Progenitor cell of endocrine pancreas (in vitro differentiated cells): ENCODE measurements around the gene CLEC7A. TPM values are rescaled to one million over a fixed set of nuclear protein-coding genes. Genes with fewer than 3 reads are reported as not detected.

Experiments
- DNase-seq: peaks from one replicate; pipeline ENCODE4 v3.0.0; 2021; ENCODE audit warnings: low spot score; ENCODE audit not compliant: unreplicated experiment
- H3K27ac Mint-ChIP-seq: 2 replicates; pipeline ENCODE4 v1.8.0; 2021; ENCODE audit warnings: mild to moderate bottlenecking, moderate library complexity, mixed read lengths
- H3K27me3 Mint-ChIP-seq: 2 replicates; pipeline ENCODE4 v1.8.0; 2021; ENCODE audit warnings: mixed read lengths
- H3K36me3 Mint-ChIP-seq: 2 replicates; pipeline ENCODE4 v1.8.0; 2022; ENCODE audit warnings: mixed read lengths; ENCODE audit not compliant: insufficient read depth
- H3K4me1 Mint-ChIP-seq: 2 replicates; pipeline ENCODE4 v1.8.0; 2021; ENCODE audit warnings: low read depth, mixed read lengths
- H3K4me3 Mint-ChIP-seq: 2 replicates; pipeline ENCODE4 v1.8.0; 2021; ENCODE audit warnings: low read depth, mild to moderate bottlenecking, moderate library complexity, mixed read lengths
- H3K9me3 Mint-ChIP-seq: 2 replicates; pipeline ENCODE4 v1.8.0; 2021; ENCODE audit warnings: low read depth, mixed read lengths
- CTCF ChIP-seq: fragments of 200-600 bp; sonication (generic); IDR thresholded peaks from one replicate; pipeline ENCODE4 v1.5.0; 2021; ENCODE audit warnings: antibody characterized with exemption, mild to moderate bottlenecking; ENCODE audit not compliant: unreplicated experiment
- total RNA-seq: library from RNA; stranded (reverse); gene quantifications from 2 replicates; pipeline ENCODE4 v1.2.1, GENCODE V29; 2021

Gene CLEC7A
- total RNA-seq, 1 donor from 2014 or later, result not detected

GRCh38 chr12:10072131-10072530 is 57.9 kb downstream of the CLEC7A start:
- no peak overlapping the region for H3K27ac Mint-ChIP-seq
- no peak overlapping the region for H3K4me3 Mint-ChIP-seq
- H3K27me3 Mint-ChIP-seq, result no peaks in the 10 kb centered on the region
- H3K36me3 Mint-ChIP-seq, result no peaks in the 10 kb centered on the region
- DNase-seq, result no peak
- H3K9me3 Mint-ChIP-seq, result no peaks in the 10 kb centered on the region
- peaks cover 9% of the 10 kb centered on the region for H3K4me1 Mint-ChIP-seq
- TF ChIP-seq CTCF, result no peak

GRCh38 chr12:10070380-10070779 is 59.6 kb downstream of the CLEC7A start:
- DNase-seq, result no peak
- Mint-ChIP-seq H3K27me3 (no peaks in the 10 kb centered on the region), H3K36me3 (no peaks in the 10 kb centered on the region), H3K27ac (no peak overlapping the region), H3K9me3 (no peaks in the 10 kb centered on the region), H3K4me3 (no peak overlapping the region), H3K4me1 (peaks cover 9% of the 10 kb centered on the region)
- no peak for TF ChIP-seq CTCF

- no peak for TF ChIP-seq CTCF
- Mint-ChIP-seq H3K27me3 (no peaks in the 10 kb centered on the region), H3K27ac (no peak overlapping the region), H3K9me3 (no peaks in the 10 kb centered on the region), H3K4me1 (peaks cover 9% of the 10 kb centered on the region), H3K4me3 (no peak overlapping the region), H3K36me3 (no peaks in the 10 kb centered on the region)
- no peak for DNase-seq
These were observed 60.0 kb downstream of the CLEC7A start for GRCh38 chr12:10069976-10070375.

GRCh38 chr12:10069099-10069498 is 60.9 kb downstream of the CLEC7A start:
- H3K27ac Mint-ChIP-seq, result no peak overlapping the region
- peaks cover 9% of the 10 kb centered on the region for H3K4me1 Mint-ChIP-seq
- no peaks in the 10 kb centered on the region for H3K27me3 Mint-ChIP-seq
- no peaks in the 10 kb centered on the region for H3K9me3 Mint-ChIP-seq
- TF ChIP-seq CTCF, result no peak
- no peaks in the 10 kb centered on the region for H3K36me3 Mint-ChIP-seq
- H3K4me3 Mint-ChIP-seq, result no peak overlapping the region
- no peak for DNase-seq

- no peaks in the 10 kb centered on the region for H3K36me3 Mint-ChIP-seq
- DNase-seq, result no peak
- H3K27ac Mint-ChIP-seq, result no peak overlapping the region
- peaks cover 9% of the 10 kb centered on the region for H3K4me1 Mint-ChIP-seq
- no peak for TF ChIP-seq CTCF
- H3K4me3 Mint-ChIP-seq, result no peak overlapping the region
- no peaks in the 10 kb centered on the region for H3K9me3 Mint-ChIP-seq
- H3K27me3 Mint-ChIP-seq, result no peaks in the 10 kb centered on the region
These were observed 61.4 kb downstream of the CLEC7A start for GRCh38 chr12:10068644-10069043.
